Measurements from ENCODE around the gene OAS3. TPM values are rescaled to one million over a fixed set of nuclear protein-coding genes. Genes with fewer than 3 reads are reported as not detected.
"Not testable (repeated sequence)": the region's sequence is repeated elsewhere in the genome, so short reads cannot be mapped to it uniquely, and the experiment has no call there.

OAS3 gene
- total RNA-seq, 1 donor from 2014 or later = not detected

GRCh38 chr12:112987561-112987960 lies 49.3 kb downstream of the OAS3 start:
- peaks cover 2% of the 10 kb centered on the region for H3K9me3 Mint-ChIP-seq (ENCODE audit: unreplicated experiment)
- no peak for TF ChIP-seq CTCF (IDR thresholded peaks at IDR 0.05; ENCODE audit: partially characterized antibody, unreplicated experiment)
- H3K27me3 Mint-ChIP-seq (ENCODE audit: unreplicated experiment) = no peaks in the 10 kb centered on the region
- H3K4me1 Mint-ChIP-seq (ENCODE audit: low read depth, unreplicated experiment) = no peaks in the 10 kb centered on the region
- no peak overlapping the region for H3K27ac Mint-ChIP-seq (ENCODE audit: unreplicated experiment)
- no peak overlapping the region for H3K4me3 Mint-ChIP-seq (ENCODE audit: unreplicated experiment)
- H3K36me3 Mint-ChIP-seq (ENCODE audit: unreplicated experiment) = peaks cover 4% of the 10 kb centered on the region
- no peak for DNase-seq

- TF ChIP-seq CTCF (IDR thresholded peaks at IDR 0.05; ENCODE audit: partially characterized antibody, unreplicated experiment) = no peak
- Mint-ChIP-seq H3K4me3 (ENCODE audit: unreplicated experiment) (no peak overlapping the region), H3K36me3 (ENCODE audit: unreplicated experiment) (peaks cover 4% of the 10 kb centered on the region), H3K27ac (ENCODE audit: unreplicated experiment) (no peak overlapping the region), H3K9me3 (ENCODE audit: unreplicated experiment) (peaks cover 2% of the 10 kb centered on the region), H3K4me1 (ENCODE audit: low read depth, unreplicated experiment) (no peaks in the 10 kb centered on the region), H3K27me3 (ENCODE audit: unreplicated experiment) (no peaks in the 10 kb centered on the region)
- DNase-seq = no peak
Measured at GRCh38 chr12:112988224-112988623, 50.0 kb downstream of the OAS3 start.

GRCh38 chr12:112988823-112989385 lies 50.6 kb downstream of the OAS3 start:
- H3K4me3 Mint-ChIP-seq (ENCODE audit: unreplicated experiment); H3K27me3 Mint-ChIP-seq (ENCODE audit: unreplicated experiment); H3K36me3 Mint-ChIP-seq (ENCODE audit: unreplicated experiment); DNase-seq; H3K9me3 Mint-ChIP-seq (ENCODE audit: unreplicated experiment); H3K27ac Mint-ChIP-seq (ENCODE audit: unreplicated experiment); H3K4me1 Mint-ChIP-seq (ENCODE audit: low read depth, unreplicated experiment): not testable (repeated sequence)

GRCh38 chr12:112989806-112990205 lies 51.5 kb downstream of the OAS3 start:
- H3K36me3 Mint-ChIP-seq (ENCODE audit: unreplicated experiment) = no peaks in the 10 kb centered on the region
- no peak overlapping the region for H3K27ac Mint-ChIP-seq (ENCODE audit: unreplicated experiment)
- H3K4me3 Mint-ChIP-seq (ENCODE audit: unreplicated experiment) = no peak overlapping the region
- TF ChIP-seq CTCF (IDR thresholded peaks at IDR 0.05; ENCODE audit: partially characterized antibody, unreplicated experiment) = no peak
- H3K9me3 Mint-ChIP-seq (ENCODE audit: unreplicated experiment) = peaks cover 2% of the 10 kb centered on the region
- no peaks in the 10 kb centered on the region for H3K27me3 Mint-ChIP-seq (ENCODE audit: unreplicated experiment)
- no peaks in the 10 kb centered on the region for H3K4me1 Mint-ChIP-seq (ENCODE audit: low read depth, unreplicated experiment)
- no peak for DNase-seq

- H3K36me3 Mint-ChIP-seq (ENCODE audit: unreplicated experiment) = no peaks in the 10 kb centered on the region
Measured at GRCh38 chr12:112992541-112993398, 54.5 kb downstream of the OAS3 start.

More at GRCh38 chr12:112992541-112993398, 54.5 kb downstream of the OAS3 start:
- H3K27ac Mint-ChIP-seq (ENCODE audit: unreplicated experiment) = no peak overlapping the region
- peak; percentile 97 for TF ChIP-seq CTCF (IDR thresholded peaks at IDR 0.05; ENCODE audit: partially characterized antibody, unreplicated experiment)
- H3K27me3 Mint-ChIP-seq (ENCODE audit: unreplicated experiment) = peaks cover 1% of the 10 kb centered on the region
- peak; percentile 71 for DNase-seq
- H3K9me3 Mint-ChIP-seq (ENCODE audit: unreplicated experiment) = peaks cover 4% of the 10 kb centered on the region
- H3K4me3 Mint-ChIP-seq (ENCODE audit: unreplicated experiment) = no peak overlapping the region
- H3K4me1 Mint-ChIP-seq (ENCODE audit: low read depth, unreplicated experiment) = no peaks in the 10 kb centered on the region
